Cardiac septum (tissue), 1 donor: ENCODE results near the gene MYZAP. TPM values are rescaled to one million over a fixed set of nuclear protein-coding genes. Genes with fewer than 3 reads are reported as not detected.

Experiments used
- DNase-seq: peaks from one replicate; pipeline ENCODE4 v3.0.0-alpha.2; 2020; ENCODE audit warnings: low spot score
- intact Hi-C: fragments of 100-400 bp; cut with DNase I; formaldehyde crosslinking; loops from one replicate; pipeline ENCODE4 v1.14.0; 2022
- total RNA-seq: library from RNA; stranded (reverse); fragmentation: NEBNext Ultra II Directional; extraction: Animal tissue kit (Norgen Biotek cat#: 25700); gene quantifications from one replicate; pipeline ENCODE4 v1.2.1, GENCODE V29; 2021
- donor health status: DM: no; HTN: no; CAD: no.

MYZAP gene
- total RNA-seq, 1 donor from 2014 or later, result 658 TPM

DNA sequence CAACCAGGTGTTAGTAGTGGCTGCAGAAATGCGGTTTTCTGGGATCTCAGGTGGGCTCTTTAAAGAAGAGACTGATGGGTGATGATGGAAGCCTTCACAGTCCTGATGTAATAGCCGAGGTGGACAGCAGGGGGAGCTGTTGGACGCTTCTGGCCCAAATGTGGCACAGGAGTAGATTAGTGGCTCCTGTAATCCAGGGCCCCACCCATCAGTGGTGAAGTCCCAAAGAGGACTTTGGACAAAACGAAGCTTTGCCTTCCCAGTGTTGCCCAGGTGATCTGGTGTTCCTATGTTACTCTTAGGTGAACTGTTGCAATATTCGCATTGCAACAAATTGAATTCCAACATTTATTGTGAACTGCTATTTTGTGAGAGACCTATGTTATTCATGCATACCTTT, 31.8 kb upstream of the MYZAP start:
- intact Hi-C loops, result loop anchor here (1.0 to 10.0 kb wide), 6 partner anchors 51 to 507 kb away; partner anchors contain the start of gene POLR2M

DNA sequence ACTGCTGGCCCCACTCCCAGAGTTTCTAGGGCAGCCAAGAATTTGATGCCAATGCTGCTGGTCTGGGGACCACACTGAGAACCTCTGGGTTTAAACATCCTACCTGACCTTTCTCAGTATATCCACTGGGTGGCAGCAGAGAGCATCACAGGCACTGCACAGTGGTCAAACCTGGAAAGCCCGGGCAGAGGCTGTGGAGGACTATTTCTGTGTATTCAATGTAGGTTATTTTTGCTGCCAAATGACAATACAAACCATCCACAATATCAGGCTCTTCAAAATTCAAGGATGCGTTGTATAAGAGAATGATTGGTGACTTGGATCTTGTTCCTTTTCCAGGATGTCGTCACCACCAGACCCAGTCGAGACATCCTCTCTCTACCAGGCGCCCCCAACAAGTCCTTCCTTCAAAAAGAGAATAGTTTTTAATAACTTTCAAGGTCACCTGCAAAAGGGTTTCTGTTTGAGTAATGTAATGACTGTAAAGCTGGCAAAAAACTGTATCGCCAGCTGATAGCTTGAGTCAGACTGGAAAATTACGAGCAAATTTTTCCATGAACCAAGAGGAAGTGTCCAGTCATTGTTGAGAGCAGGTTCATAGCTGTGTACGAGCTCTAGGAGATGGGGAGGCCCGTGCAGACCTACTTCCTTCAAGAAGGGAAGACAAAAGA, 30.5 kb upstream of the MYZAP start:
- DNase-seq, result peak; percentile 84
- intact Hi-C loops, result loop anchor here (2.0 to 5.0 kb wide), 3 partner anchors 76 to 300 kb away; no protein-coding TSS in a partner anchor

More for the DNA sequence above, 31.8 kb upstream of the MYZAP start:
- DNase-seq, result peak; percentile 82

DNA sequence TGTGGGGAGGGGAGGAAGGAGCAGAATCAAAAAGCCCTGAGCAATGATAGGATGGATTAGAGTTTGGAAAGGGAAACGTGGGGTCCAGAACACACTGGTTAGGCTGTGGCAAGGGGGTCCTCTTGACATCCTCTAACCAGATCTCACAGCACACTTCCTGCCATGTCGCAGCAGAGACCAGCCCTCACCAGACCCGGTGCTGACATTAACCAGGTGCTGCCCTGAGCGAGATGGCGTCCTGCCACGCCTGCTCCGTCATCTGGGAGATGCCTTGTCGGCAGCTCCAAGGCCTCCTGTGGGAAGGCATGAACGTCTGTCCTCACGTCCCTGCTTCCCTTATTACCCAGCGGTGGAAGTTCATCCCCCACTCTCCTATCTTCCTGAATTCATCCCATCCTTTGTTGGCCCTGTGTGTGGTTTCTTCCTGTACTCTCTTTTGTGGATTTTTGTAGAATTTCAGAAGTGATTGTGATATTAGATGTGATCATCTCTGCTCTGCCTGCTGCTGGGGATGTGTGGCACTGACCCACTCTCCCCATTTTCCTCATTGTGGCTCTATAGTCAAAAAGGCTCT, 29.4 kb upstream of the MYZAP start:
- DNase-seq, result peak; percentile 84
- intact Hi-C loops, result loop anchor here (2.0 to 5.0 kb wide), 3 partner anchors 33 to 170 kb away; no protein-coding TSS in a partner anchor

DNA sequence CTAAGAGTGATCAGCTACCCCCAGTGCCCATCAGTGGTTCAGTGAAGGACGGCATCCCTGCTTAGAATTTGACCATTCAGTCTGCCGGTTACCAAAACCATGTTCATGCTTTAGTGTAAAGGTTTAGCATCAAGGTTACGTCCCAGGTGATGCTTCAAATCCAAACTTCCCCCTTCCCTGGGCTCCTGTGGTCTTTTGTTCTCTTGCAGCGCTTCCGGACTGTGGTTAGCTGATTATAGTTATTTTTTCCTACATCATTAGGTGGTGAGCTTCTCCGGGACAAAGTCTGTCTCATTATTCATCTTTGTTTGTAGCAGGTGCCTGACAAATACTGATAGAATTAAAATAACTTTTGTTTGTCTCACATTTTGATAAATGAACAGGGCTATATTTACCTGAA, 28.3 kb upstream of the MYZAP start:
- DNase-seq, result no peak
- intact Hi-C loops, result loop anchor here (2.0 to 5.0 kb wide), 3 partner anchors 31 to 169 kb away; no protein-coding TSS in a partner anchor

DNA sequence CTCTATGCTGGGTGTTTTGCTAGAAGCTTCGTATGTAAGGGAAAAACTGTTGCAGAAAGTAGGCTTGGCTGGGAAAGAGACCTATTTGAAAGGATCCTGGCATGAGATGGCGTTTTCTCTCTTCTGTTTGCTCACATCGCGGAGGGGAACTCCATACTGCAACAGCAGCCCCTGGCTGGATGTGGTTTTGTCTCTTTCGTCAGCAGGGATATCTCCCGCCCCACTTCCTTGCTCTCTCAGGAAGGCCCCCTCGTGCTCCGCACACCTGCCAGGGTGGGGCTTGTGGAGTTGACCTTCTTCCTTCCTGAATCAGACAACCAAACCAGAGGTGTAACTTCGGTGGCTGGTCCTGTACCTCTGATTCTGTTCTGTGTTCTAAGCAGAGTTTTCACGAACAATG, 26.4 kb upstream of the MYZAP start:
- intact Hi-C loops, result no loop called here
- DNase-seq, result no peak

DNA sequence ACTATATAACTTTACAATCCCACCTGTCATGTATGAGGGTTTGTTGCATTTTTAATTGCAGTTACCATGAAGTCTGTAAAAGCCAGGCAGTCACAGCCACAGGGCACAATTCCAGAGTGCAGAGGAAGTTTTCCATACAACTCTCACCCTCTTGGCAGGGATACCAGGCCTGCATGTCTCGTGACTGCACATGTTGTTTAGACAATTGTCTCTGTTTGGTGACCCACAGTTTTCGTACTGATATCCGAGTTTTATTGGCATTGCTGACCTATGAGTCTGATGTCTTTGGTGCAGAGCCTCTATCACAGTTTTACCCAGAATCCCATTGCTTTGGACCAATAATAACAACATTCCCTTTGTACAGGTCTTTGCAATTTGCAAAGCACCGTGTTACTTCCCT, 24.9 kb upstream of the MYZAP start:
- DNase-seq, result peak; percentile 80
- intact Hi-C loops, result no loop called here

DNA sequence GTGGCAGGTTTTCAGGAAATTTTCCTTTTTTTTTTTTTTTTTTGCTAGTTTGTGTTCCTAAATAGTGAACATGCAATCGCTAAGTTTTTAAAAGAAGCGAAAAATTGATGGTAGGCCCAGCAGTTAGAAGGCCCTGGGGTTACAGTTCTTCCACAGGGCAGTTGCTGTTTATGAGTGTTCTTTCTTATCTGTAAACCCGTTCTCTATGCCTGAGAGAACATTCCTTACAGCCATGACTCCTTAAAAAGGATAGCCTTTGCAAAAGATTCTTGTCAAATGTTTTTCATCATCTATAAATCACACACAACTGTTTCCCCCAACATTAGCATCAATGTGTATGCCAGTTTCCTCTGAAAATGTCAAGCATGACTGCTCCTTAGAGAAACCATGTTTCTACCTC, 23.8 kb upstream of the MYZAP start:
- no peak for DNase-seq
- intact Hi-C loops, result loop anchor here (2.0 kb wide), 1 partner anchor 23 kb away; the partner anchor contains the start of gene MYZAP

DNA sequence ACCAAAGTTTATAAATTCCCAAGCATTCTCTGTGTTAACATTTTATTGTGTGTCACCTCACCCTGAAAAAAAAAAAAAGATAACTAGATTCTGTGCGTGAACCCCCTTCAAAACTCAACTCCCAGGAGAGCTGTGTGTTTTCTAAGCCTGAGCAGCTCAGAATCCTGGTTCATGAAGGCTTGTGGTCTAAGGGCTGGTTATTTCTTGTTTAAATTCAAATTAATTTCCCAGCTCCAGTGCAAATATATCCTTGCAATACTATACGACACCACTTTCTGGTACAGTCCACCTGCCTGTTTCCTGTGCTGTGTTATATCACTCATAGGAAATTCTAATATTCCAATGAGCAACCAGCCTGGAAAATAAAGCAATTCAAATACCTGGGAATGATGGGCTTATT, 23.4 kb upstream of the MYZAP start:
- intact Hi-C loops, result loop anchor here (2.0 kb wide), 1 partner anchor 23 kb away; the partner anchor contains the start of gene MYZAP
- DNase-seq, result no peak

DNA sequence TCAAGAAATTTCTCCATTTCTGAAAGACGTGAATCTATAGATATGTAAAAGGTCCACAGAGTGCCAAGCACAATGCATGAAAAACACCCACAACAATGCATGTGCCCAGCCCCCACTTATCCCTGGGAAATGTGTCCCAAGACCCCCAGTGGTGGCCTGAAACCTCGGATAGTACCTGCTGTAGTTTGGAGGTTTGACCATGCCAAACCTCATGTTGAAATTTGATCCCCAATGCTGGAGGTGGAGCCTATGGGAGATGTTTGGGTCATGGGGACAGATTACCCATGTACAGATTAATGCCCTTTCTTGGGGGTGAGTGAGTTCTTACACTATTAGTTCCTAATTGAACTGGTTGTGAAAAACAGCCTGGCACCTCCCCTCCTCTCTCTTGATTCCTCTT, 21.4 kb upstream of the MYZAP start:
- DNase-seq, result no peak
- intact Hi-C loops, result no loop called here

DNA sequence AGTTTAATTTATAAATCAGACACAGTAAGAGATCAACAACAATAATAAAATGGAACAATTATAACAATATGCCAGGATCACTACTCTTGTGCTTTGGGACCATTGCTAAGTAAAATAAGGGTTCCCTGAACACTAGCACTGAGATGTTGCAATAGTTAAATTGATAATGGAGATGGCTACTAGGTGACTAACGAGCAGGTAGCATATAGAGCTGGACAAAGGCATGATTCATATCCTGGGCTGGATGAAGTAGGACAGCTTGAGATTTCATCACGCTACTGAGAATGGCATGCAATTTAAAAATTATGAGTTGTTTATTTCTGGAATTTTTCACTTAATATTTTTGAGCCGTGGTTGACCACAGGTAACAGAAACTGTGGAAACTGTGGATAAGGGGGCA, 20.7 kb upstream of the MYZAP start:
- intact Hi-C loops, result no loop called here
- no peak for DNase-seq

DNA sequence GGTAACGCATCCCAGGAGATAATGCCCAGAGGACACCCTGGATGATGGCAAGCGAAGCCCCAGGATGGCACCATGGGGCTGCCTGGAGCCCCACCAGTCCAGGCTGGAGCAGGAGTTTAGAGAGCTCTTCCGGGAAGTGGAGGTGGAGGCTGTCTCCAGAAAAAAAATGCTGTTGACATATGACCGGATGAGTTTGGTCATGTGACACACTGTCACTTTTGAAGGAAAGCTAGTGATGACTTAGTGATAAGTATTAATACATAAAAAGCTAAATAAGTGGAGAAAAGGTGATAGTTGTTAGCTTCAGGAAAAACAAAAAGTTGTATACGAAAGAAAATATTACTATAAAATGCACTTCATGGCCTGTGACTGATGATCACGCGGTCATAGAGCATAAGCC, 20.0 kb upstream of the MYZAP start:
- no peak for DNase-seq
- intact Hi-C loops, result no loop called here

DNA sequence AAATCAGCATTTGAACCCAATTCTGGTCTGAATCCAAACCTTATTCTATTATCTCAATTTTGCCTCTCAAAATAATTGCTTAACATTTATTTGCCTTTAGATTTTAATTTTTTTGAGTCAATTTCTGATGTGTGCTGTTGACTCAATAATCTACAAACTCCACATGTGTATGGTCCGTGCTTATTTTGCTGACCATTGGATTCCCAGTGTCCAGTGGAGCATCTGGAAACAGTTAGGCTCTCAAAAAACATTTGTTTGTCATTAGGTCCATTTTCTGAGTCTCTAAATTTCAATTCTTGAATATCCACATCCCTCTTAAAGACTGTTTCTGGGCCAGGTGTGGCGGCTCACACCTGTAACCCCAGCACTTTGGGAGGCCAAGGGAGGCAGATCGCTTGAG, 19.2 kb upstream of the MYZAP start:
- intact Hi-C loops, result no loop called here
- DNase-seq, result peak; percentile 49

DNA sequence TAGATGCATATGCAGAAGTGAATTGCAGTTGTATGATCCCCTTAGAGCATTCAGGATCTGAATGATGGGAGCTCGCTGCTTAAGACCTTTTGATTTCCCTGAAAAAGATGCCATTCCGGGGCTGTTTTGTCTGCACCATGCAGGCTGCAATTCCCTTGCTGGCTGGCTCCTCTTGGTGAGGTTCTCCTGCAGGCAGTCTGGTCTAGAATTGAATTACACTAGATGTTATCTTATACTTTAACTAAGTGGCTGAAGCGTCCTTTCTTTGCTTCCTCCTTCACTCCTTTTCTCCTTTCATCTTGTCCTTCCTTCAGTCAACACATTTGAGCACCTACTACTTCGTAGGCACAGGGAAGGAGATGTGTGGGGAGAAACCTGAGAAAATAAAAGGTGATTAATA, 18.6 kb upstream of the MYZAP start:
- DNase-seq, result no peak
- intact Hi-C loops, result no loop called here

DNA sequence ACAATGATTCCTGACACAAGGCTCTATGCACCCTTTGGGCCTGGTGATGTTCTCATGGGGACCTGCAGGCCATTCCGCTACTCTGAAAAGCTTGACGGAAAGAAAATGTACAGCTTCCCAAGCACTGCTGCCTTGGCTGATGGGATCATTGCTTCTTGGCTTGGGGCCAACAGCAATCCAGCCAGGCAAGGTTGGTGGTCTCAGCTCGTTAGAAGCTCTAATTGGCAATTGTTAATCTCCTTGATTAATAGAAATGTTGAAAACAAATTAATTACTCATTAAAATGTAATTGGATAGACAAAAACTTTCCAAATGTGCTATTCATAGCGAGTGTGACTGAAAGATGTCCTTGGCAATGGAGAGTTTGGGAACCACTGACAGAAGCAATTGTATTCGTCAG, 16.3 kb upstream of the MYZAP start:
- DNase-seq, result no peak
- intact Hi-C loops, result no loop called here

DNA sequence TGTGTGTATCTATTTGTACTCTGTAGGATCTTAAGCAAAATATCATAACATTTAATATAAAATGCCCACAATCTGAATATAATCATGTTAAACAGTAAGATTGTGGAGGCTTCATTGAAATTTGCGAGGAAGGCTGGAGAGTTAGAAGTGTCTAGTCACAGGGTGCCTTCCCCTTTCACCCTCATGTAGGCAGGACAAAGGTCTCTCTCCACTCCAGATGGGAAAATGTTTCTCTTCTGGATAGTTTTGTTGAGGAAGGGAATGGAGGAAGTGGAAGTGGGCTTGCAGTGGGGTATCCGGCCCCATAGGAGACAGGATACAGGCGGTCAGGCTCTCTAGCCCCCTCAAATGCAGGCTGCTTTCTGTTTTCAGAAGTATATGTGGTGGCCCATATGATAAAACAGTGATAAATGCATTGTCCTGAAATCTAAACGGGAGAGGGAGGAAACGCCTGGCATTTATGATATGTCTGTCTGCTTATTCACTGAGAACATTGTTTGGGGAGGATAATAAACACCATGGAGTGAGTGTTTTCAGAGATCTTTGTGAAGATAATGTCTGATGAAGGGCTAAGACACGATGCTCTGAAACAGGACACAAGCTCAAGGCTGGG, 13.3 kb upstream of the MYZAP start:
- intact Hi-C loops, result no loop called here
- no peak for DNase-seq

DNA sequence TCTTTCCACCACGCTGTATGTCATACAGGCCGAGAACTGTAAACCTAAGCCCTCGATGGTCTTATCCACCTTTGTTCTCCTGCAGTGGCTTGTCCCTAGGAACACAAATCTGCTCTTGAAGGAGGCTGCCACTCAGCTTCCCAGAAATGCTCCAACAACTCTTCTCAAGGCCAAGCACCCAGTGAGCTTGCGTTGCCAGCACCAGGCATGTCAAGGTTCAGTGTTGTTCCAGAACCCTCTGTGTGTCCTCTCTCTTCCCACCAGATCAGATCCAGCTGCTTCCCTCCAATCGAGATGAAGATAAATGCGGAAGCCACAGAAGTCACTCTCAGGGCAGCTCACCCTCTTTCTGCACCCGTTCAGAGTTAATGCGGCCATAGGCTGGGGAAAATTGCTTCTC, 11.3 kb upstream of the MYZAP start:
- DNase-seq, result no peak
- intact Hi-C loops, result no loop called here

DNA sequence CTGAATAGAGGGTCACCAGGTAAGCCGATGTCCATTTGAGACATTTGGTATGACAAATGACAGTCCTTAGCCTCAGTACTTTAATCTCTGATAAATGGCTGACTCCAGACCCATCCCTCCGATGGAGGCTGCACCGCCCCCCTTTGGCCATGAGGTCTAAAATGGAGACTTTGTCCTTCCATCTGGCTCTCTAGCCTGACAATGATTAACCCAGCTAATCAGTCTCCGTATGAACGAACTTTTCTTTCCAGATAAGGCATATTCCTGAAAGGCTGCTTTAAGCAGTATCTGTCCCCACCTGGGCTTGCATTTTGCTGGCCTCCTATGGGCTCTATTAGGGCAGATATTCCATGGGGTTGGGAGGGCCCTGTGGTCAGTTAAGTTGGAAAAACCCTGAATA, 10.8 kb upstream of the MYZAP start:
- intact Hi-C loops, result no loop called here
- no peak for DNase-seq

DNA sequence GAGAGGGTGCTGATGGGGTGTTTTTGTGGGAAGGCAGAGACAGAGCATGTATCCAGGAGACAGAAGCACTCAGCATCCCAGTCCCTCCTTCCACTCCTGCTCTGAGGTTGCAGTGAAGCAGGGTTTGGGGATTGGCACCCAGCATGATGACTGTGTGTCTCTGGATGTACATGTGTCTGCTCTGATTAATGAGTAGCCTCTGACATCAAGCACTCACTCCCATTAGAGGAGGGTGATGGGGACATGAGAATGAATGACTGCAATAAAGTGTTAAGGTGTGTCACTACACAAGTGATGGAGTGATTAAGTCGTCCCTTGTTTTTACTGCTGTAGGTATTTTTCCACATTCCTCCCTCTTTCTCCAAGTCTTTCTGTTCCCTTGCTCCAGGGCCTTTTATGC, 9.6 kb upstream of the MYZAP start:
- no peak for DNase-seq
- intact Hi-C loops, result no loop called here

DNA sequence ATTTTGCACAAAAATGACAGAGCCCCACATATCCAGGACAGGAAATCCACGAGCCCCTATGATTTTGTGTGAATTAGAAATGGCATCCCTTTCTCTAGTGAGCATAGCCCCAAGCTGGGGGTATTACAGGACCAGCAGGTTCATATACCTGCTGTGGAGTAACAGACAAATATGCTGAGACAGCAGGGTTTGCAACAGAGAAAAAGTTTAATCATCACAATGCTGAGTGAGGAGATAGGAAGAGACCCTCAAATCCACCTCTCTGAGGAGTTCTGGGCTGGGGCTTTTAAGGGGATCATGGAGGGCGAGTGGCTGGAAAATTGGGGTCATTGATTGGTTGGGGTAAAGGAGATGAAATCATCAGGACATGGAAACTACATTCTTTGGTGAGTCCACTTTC, 8.4 kb upstream of the MYZAP start:
- intact Hi-C loops, result no loop called here
- DNase-seq, result no peak

DNA sequence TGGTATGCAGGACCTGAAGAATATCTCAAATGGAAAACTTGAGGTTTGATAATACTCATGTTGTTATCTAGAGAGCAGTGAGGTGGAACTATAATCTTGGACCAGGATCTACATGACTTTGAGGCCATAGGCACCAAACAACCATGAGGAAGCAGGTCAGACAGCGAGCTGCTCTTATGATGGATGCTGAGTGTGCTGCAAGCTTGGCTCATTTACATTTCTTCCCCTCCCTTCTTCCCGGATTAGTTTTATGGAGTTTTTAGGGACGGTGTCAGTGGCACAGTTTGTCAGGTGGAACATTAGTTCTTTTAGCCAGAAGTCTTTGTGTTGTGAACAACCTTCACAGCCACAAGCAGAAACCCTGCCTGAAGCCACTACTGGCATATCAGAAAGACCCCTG, 8.0 kb upstream of the MYZAP start:
- intact Hi-C loops, result no loop called here
- no peak for DNase-seq
